OCI-LY1 (cell line): Measurements from ENCODE around the gene MYORG.

Source experiments
- H2AFZ ChIP-seq: fragments of 200-600 bp; sonication (generic), shearing (Covaris generic); 2 replicates; pipeline ENCODE4 v1.6.0; 2014; ENCODE audit warnings: antibody characterized with exemption, mild to moderate bottlenecking, low read length
- H3F3A ChIP-seq: fragments of 200-600 bp; sonication (generic), shearing (Covaris generic); 2 replicates; pipeline ENCODE4 v1.6.0; 2014; ENCODE audit warnings: mild to moderate bottlenecking, antibody characterized with exemption, low read length, moderate library complexity; ENCODE audit not compliant: insufficient read depth
- H3K27ac ChIP-seq: fragments of 200-600 bp; sonication (generic); 2 replicates; pipeline ENCODE4 v1.5.1; 2014; ENCODE audit warnings: low read length, mixed run types, mild to moderate bottlenecking, low read depth; ENCODE audit not compliant: poor library complexity, severe bottlenecking
- H3K27me3 ChIP-seq: fragments of 200-600 bp; sonication (generic); 2 replicates; pipeline ENCODE4 v1.6.0; 2014; ENCODE audit warnings: antibody characterized with exemption, mild to moderate bottlenecking, low read length, moderate library complexity; ENCODE audit not compliant: insufficient read depth
- H3K36me3 ChIP-seq: fragments of 200-600 bp; sonication (generic); 2 replicates; pipeline ENCODE4 v1.6.1; 2014; ENCODE audit warnings: mild to moderate bottlenecking, antibody characterized with exemption, low read length, moderate library complexity, mixed read lengths; ENCODE audit not compliant: insufficient read depth
- H3K4me1 ChIP-seq: fragments of 200-600 bp; sonication (generic); 2 replicates; pipeline ENCODE4 v1.5.1; 2014; ENCODE audit warnings: mild to moderate bottlenecking, low read length, moderate library complexity; ENCODE audit not compliant: insufficient read depth, severe bottlenecking
- H3K4me2 ChIP-seq: fragments of 200-600 bp; sonication (generic), shearing (Covaris generic); 2 replicates; pipeline ENCODE4 v1.6.1; 2014; ENCODE audit warnings: low read length
- H3K4me3 ChIP-seq: fragments of 200-600 bp; sonication (generic); 2 replicates; pipeline ENCODE4 v1.5.1; 2014; ENCODE audit warnings: low read length, low read depth, mild to moderate bottlenecking, mixed read lengths; ENCODE audit not compliant: poor library complexity, severe bottlenecking
- H3K79me2 ChIP-seq: fragments of 200-600 bp; shearing (Covaris generic); 2 replicates; pipeline ENCODE4 v1.6.1; 2016; ENCODE audit warnings: mixed run types, low read length, mixed read lengths; ENCODE audit not compliant: insufficient read depth
- H3K9ac ChIP-seq: fragments of 200-600 bp; sonication (generic), shearing (Covaris generic); 2 replicates; pipeline ENCODE4 v1.6.1; 2014; ENCODE audit warnings: mild to moderate bottlenecking, low read length, mixed read lengths
- H3K9me2 ChIP-seq: fragments of 200-600 bp; sonication (generic), shearing (Covaris generic); 2 replicates; pipeline ENCODE4 v1.6.1; 2014; ENCODE audit warnings: low read depth, mild to moderate bottlenecking, low read length, mixed read lengths
- H3K9me3 ChIP-seq: fragments of 200-600 bp; shearing (Covaris generic); 2 replicates; pipeline ENCODE4 v1.6.1; 2014; ENCODE audit warnings: low read length, mixed read lengths
- H4K20me1 ChIP-seq: fragments of 200-600 bp; sonication (generic), shearing (Covaris generic); 2 replicates; pipeline ENCODE4 v1.6.0; 2016; ENCODE audit warnings: mild to moderate bottlenecking, low read length; ENCODE audit not compliant: insufficient read depth
- EZH2 ChIP-seq: fragments of 200-600 bp; sonication (generic), shearing (Covaris generic); IDR thresholded peaks from 2 replicates; pipeline ENCODE4 v1.8.0; 2017; ENCODE audit warnings: borderline replicate concordance, mixed run types, mild to moderate bottlenecking, antibody characterized with exemption, low read length, moderate library complexity, mixed read lengths
- TF ChIP-seq, protein P1 (sequence below): fragments of 200-600 bp; sonication (generic), shearing (Covaris generic); IDR thresholded peaks from 2 replicates; pipeline ENCODE4 v1.5.1; 2017; ENCODE audit warnings: mild to moderate bottlenecking, antibody characterized with exemption, low read length, moderate library complexity, mixed read lengths

MYORG gene

DNA sequence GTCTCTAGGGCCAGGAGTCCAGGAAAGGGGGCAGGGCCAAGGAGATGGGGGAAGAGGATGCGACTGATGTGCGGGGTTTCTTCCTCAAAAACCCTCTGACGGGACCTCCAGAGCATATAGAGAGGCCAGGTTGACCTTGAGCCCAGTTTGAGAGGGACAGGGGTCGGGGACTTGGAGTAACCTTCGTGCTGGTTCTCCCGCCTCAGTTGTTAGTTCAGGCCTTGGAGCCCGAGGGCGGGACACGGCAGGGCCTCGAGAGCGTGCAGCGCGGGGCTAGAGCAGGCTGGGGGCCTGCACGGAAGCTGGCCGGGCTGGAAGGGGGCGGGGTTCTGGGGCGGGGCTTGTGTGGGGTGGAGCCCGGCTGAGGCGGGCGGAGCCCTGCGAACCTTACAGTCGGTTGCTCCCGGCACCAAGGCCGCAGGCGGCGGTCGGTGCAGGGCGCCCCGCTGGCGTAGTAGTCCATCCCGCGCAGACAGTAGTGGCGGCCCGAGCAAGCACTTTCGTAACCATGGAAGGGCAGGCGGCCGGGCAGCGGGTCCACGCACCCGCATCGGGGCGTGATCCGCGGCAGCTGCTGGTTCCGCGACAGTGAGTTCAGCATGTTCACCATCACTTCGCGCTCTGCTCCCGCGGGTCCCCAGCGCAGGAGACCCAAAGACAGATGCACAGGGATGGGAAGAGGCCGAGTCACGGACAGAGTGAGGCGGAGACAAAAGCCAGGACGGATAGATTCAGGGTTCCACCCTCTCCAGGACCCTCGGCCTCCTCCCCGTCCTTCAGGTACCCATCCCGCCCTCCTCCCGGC, 4.0 kb upstream of the MYORG start:
- Histone ChIP-seq H3K79me2 (no peaks in the 10 kb centered on the region), H3K4me1 (peaks cover 27% of the 10 kb centered on the region), H4K20me1 (no peaks in the 10 kb centered on the region), H3K36me3 (no peaks in the 10 kb centered on the region), H3K9ac (peak overlapping the region; percentile 60), H3K9me3 (no peaks in the 10 kb centered on the region), H3K27me3 (no peaks in the 10 kb centered on the region), H3K4me2 (peak overlapping the region; percentile 74), H3K27ac (peak overlapping the region; percentile 9), H2AFZ (no peak overlapping the region), H3K4me3 (peak overlapping the region; percentile 62), H3F3A (no peaks in the 10 kb centered on the region), H3K9me2 (no peaks in the 10 kb centered on the region)
- no peak for TF ChIP-seq EZH2
- TF ChIP-seq, protein P1, sequence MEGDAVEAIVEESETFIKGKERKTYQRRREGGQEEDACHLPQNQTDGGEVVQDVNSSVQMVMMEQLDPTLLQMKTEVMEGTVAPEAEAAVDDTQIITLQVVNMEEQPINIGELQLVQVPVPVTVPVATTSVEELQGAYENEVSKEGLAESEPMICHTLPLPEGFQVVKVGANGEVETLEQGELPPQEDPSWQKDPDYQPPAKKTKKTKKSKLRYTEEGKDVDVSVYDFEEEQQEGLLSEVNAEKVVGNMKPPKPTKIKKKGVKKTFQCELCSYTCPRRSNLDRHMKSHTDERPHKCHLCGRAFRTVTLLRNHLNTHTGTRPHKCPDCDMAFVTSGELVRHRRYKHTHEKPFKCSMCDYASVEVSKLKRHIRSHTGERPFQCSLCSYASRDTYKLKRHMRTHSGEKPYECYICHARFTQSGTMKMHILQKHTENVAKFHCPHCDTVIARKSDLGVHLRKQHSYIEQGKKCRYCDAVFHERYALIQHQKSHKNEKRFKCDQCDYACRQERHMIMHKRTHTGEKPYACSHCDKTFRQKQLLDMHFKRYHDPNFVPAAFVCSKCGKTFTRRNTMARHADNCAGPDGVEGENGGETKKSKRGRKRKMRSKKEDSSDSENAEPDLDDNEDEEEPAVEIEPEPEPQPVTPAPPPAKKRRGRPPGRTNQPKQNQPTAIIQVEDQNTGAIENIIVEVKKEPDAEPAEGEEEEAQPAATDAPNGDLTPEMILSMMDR, result no peak

DNA sequence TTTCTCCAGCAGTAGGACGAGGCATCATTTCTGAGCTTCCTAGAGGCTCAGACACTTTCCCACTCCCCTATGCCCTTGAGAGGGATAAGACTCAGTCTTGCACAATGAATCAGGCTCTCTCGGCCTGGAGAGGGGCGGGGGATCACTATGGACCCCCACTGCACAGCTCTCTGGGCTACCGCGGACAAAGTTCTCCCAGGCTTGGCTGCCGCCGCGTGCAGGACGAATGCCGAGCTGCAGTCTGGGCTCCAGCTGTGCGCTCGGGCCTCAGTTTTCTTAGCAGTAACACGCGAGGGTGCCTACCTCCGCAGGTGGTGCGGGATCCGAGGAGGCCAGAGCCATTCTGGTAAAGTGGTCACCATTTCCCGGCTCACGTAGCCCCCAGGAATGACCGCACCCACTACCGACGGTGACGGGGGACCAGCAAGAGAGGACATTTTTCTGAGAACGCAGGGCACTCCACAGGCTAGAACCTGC, 3.4 kb upstream of the MYORG start:
- H3K4me2 ChIP-seq, result peak overlapping the region; percentile 74
- no peaks in the 10 kb centered on the region for H3K79me2 ChIP-seq
- TF ChIP-seq EZH2, result no peak
- TF ChIP-seq, protein P1, result no peak
- peak overlapping the region; percentile 9 for H3K27ac ChIP-seq
- H3K9ac ChIP-seq, result peak overlapping the region; percentile 60
- H4K20me1 ChIP-seq, result no peaks in the 10 kb centered on the region
- no peak overlapping the region; the same call in 1 of the 2 replicates for H2AFZ ChIP-seq
- H3F3A ChIP-seq, result no peaks in the 10 kb centered on the region
- no peaks in the 10 kb centered on the region for H3K36me3 ChIP-seq
- H3K9me2 ChIP-seq, result no peaks in the 10 kb centered on the region
- no peaks in the 10 kb centered on the region for H3K9me3 ChIP-seq
- H3K27me3 ChIP-seq, result no peaks in the 10 kb centered on the region
- H3K4me1 ChIP-seq, result peaks cover 33% of the 10 kb centered on the region
- peak overlapping the region; percentile 62 for H3K4me3 ChIP-seq

DNA sequence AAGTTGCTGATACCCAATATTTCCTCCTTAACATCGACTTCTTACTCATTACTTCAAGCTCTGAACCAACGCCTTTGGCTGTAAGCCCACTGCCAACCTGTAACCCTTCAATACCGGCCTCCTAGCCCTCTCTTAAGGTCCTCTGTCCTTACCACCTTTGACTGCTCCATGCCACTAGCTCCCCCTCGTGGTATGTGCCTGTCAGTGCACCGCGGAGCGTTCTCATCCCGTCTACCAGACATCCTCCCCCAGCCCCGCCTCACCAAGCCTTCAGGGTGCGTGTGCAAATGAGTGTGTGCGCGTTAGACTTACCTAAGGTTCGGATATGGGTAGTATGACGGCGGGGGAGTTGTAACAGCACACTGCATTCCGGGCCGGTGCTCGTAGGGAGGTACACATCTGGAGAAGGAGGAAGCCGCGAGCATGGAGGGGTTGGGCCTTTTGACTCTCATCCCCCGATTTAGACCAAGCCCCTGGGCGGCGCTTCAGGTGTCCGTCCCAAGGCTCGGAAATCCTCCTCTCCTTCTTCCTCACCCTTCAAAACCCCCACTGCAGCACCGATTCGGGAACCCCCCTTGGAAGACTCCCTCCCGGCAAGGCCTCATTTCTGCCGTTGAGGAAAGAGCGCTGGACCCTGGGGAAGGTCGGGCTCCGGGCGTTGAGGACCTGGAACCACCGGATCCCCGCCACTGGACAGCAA, 2.8 kb upstream of the MYORG start:
- no peaks in the 10 kb centered on the region for H3K9me2 ChIP-seq
- H3K4me1 ChIP-seq, result peaks cover 36% of the 10 kb centered on the region
- H4K20me1 ChIP-seq, result no peaks in the 10 kb centered on the region
- no peaks in the 10 kb centered on the region for H3K79me2 ChIP-seq
- H2AFZ ChIP-seq, result no peak overlapping the region; the same call in 1 of the 2 replicates
- H3K9me3 ChIP-seq, result no peaks in the 10 kb centered on the region
- H3K36me3 ChIP-seq, result no peaks in the 10 kb centered on the region
- H3K4me2 ChIP-seq, result peak overlapping the region; percentile 74
- H3K9ac ChIP-seq, result peak overlapping the region; percentile 60; the same call in 1 of the 2 replicates
- no peaks in the 10 kb centered on the region for H3F3A ChIP-seq
- no peaks in the 10 kb centered on the region for H3K27me3 ChIP-seq
- peak overlapping the region; percentile 62 for H3K4me3 ChIP-seq
- no peak overlapping the region for H3K27ac ChIP-seq
- TF ChIP-seq, protein P1, result peak; percentile 99
- no peak for TF ChIP-seq EZH2
